Esophagus squamous epithelium (tissue), 4 donors: ENCODE measurements around the gene PGM5.

ENCODE experiments used
- POLR2A ChIP-seq, 4 donors: fragments of 450-650 bp; IDR thresholded peaks; one replicate each; pipeline ENCODE4 v1.6.1; 2017; ENCODE audit warnings: antibody characterized with exemption in 4 of 4, mild to moderate bottlenecking in 4 of 4, moderate library complexity in 3 of 4
- TF ChIP-seq, protein P1 (sequence below), 6 experiments: fragments of 450-650 bp in 4 of 6; fragments of 200-600 bp in 2 of 6; sonication (generic) in 2 of 6; IDR thresholded peaks; one replicate each; pipeline ENCODE4 v1.5.1; 2016 to 2019; ENCODE audit warnings: antibody characterized with exemption in 6 of 6, mild to moderate bottlenecking in 4 of 6, moderate library complexity in 4 of 6

DNA sequence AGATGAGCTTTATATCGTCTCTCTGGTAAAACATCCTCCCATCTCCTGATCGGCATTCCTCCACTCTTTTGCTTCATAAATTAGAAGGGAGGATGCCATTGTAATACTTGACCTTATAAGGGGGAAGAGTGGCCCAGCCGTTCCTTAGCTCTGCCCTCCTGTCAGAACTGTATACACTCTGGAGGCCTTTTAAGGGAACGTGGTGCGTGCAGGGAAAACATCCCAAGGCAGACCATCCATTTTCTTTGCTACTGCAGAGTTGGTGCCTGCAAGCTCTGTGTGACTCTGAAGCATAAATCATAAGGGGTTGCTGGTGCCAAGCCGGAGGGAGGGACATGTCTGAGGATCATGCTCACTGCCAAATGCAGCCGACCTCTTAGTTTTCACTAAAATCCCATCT, 90.4 kb downstream of the PGM5 start:
- TF ChIP-seq, protein P1, sequence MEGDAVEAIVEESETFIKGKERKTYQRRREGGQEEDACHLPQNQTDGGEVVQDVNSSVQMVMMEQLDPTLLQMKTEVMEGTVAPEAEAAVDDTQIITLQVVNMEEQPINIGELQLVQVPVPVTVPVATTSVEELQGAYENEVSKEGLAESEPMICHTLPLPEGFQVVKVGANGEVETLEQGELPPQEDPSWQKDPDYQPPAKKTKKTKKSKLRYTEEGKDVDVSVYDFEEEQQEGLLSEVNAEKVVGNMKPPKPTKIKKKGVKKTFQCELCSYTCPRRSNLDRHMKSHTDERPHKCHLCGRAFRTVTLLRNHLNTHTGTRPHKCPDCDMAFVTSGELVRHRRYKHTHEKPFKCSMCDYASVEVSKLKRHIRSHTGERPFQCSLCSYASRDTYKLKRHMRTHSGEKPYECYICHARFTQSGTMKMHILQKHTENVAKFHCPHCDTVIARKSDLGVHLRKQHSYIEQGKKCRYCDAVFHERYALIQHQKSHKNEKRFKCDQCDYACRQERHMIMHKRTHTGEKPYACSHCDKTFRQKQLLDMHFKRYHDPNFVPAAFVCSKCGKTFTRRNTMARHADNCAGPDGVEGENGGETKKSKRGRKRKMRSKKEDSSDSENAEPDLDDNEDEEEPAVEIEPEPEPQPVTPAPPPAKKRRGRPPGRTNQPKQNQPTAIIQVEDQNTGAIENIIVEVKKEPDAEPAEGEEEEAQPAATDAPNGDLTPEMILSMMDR (IDR thresholded peaks at IDR 0.05) = no peak
- no peak for TF ChIP-seq POLR2A (IDR thresholded peaks at IDR 0.05)
